ENCODE measurements around the gene DACT2. TPM values are rescaled to one million over a fixed set of nuclear protein-coding genes. Genes with fewer than 3 reads are reported as not detected.

DACT2 gene
- total and polyA plus RNA-seq, 10 of the 15 experiments (the other 5 are each of a cell fraction or from before 2014, with no cell fraction given) = not detected

DNA sequence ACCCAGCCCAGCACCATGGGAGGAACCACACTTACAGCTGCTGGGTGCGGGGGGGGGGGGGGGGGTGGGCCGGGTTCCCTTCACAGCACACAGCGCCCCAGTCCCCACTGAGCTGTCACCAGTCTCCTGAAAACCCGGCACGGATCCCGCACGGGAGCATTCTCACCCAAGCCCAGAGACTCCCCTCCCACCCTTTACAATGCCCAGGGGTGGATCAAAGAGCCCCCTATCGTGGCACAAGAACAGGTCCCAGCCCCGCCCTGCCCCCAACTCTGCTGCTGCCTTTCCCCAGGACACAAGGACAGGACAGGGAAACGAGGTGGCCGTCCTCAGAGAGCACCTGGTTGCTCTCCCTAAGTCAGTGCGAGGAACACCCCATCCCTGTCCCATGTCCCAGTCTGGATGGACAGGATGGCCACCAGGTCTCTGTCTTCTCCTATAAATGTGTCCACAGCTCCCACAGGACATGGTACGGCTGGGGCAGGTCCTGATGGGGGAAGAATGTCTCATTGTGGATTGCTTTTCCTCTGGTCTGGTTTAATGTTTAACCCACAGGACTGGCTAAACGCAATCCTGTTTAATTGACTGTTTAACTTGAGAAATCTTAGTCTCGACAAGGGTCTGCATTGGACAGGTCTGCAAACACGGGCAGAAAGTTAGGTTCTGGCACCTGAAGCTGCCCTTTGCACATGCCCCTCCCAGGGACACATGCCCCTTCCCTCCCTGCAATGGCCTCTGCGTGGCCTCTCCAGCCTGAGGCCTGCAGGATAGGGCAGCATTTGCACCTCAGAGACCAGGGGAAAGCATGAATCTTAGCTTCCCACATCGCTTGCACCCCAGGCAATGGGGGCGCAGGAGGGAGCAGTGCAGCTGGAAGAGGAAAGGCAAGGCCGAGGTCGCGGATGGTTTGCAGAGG, 45.3 kb downstream of the DACT2 start:
- TF ChIP-seq IRF4 (IDR thresholded peaks at IDR 0.05; ENCODE audit: low read depth, low read length) (no peak), SREBF1 (IDR thresholded peaks at IDR 0.05; ENCODE audit: low read length) (no peak), YBX1 (IDR thresholded peaks at IDR 0.05) (no peak), MTA2 (IDR thresholded peaks at IDR 0.05; ENCODE audit: low read depth) (no peak), NRF1 (conservative IDR thresholded peaks at IDR 0.05; ENCODE audit: low read depth, low read length) (no peak), MXI1 (IDR thresholded peaks at IDR 0.05; ENCODE audit: low read depth, low read length) (no peak), TCF7 (IDR thresholded peaks at IDR 0.05; ENCODE audit: borderline replicate concordance) (no peak), ESRRA (IDR thresholded peaks at IDR 0.05; ENCODE audit: low read length) (no peak), CREB1 (IDR thresholded peaks at IDR 0.05; ENCODE audit: low read depth) (no peak), EZH2 (IDR thresholded peaks at IDR 0.05; ENCODE audit: borderline replicate concordance, control insufficient read depth, low read depth, low read length) (no peak), RBBP5 (conservative IDR thresholded peaks at IDR 0.05) (no peak), ZNF274 (IDR thresholded peaks at IDR 0.05; ENCODE audit: insufficient read depth, insufficient read length) (no peak), PAX8 (IDR thresholded peaks at IDR 0.05) (no peak), NFIC (IDR thresholded peaks at IDR 0.05; ENCODE audit: low read depth, low read length) (no peak)
- TF ChIP-seq, protein P1, sequence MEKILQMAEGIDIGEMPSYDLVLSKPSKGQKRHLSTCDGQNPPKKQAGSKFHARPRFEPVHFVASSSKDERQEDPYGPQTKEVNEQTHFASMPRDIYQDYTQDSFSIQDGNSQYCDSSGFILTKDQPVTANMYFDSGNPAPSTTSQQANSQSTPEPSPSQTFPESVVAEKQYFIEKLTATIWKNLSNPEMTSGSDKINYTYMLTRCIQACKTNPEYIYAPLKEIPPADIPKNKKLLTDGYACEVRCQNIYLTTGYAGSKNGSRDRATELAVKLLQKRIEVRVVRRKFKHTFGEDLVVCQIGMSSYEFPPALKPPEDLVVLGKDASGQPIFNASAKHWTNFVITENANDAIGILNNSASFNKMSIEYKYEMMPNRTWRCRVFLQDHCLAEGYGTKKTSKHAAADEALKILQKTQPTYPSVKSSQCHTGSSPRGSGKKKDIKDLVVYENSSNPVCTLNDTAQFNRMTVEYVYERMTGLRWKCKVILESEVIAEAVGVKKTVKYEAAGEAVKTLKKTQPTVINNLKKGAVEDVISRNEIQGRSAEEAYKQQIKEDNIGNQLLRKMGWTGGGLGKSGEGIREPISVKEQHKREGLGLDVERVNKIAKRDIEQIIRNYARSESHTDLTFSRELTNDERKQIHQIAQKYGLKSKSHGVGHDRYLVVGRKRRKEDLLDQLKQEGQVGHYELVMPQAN (conservative IDR thresholded peaks at IDR 0.05) = no peak
- FAIRE-seq (no peak), DNase-seq (ENCODE audit: low read depth, low spot score) (no peak), ATAC-seq (no peak)
- POLR2A ChIA-PET = no interaction called here
- no peak overlapping the region for H3K9ac ChIP-seq (ENCODE audit: control insufficient read depth, insufficient read depth, low read length)
- 20% methylated on average over 14 of the region's 22 CpGs for WGBS (ENCODE audit: insufficient coverage, insufficient replicate concordance, low lambda C conversion rate, missing lambda C conversion rate)
- no peaks in the 10 kb centered on the region for H3K79me2 ChIP-seq (ENCODE audit: control insufficient read depth, insufficient read depth, low read length)
- H2AFZ ChIP-seq (ENCODE audit: control insufficient read depth, low read depth, low read length) = no peak overlapping the region
- CTCF ChIA-PET = no interaction called here
- H3K27me3 ChIP-seq (replicated peaks in 1 of 2; ENCODE audit: control insufficient read depth in 2 of 2, insufficient read depth in 2 of 2, low read length in 1 of 2) = no peaks in the 10 kb centered on the region
- no peak overlapping the region for H3K27ac ChIP-seq (ENCODE audit: control insufficient read depth, insufficient read depth)
- RAD21 ChIA-PET (ENCODE audit: unreplicated experiment) = no interaction called here
- H3K4me1 ChIP-seq (ENCODE audit: control insufficient read depth, insufficient read depth, low read length) = no peaks in the 10 kb centered on the region
- H3K36me3 ChIP-seq (ENCODE audit: control insufficient read depth in 2 of 2, insufficient read depth in 2 of 2, low read length in 1 of 2) = no peaks in the 10 kb centered on the region
- in situ Hi-C loops (cut with MboI) (no loop called here), intact Hi-C loops (cut with micrococcal nuclease; ENCODE audit: unreplicated experiment) (no loop called here)
- H3K9me3 ChIP-seq (replicated peaks; ENCODE audit: control insufficient read depth, insufficient read depth, low read length) = no peaks in the 10 kb centered on the region
- BruUV-seq (replicated peaks) = no TSS peak
- no peaks in the 10 kb centered on the region for H4K20me1 ChIP-seq (ENCODE audit: control insufficient read depth, insufficient read depth)
- H3K4me2 ChIP-seq (ENCODE audit: control insufficient read depth, insufficient read depth) = no peak overlapping the region
- no peak overlapping the region for H3K4me3 ChIP-seq
- SMC1A ChIA-PET (ENCODE audit: uncharacterized antibody, unreplicated experiment) = interaction anchor here (1.3 kb wide), 1 partner anchor 190 kb away, joined by 3 read pairs; no protein-coding TSS in a partner anchor
